MM.1S (cell line): ENCODE results near the gene RPL3.

ENCODE experiments used
- CTCF ChIP-seq: fragments of 300-600 bp; sonication (generic); IDR thresholded peaks from 2 replicates; pipeline ENCODE4 v1.5.1; 2016; ENCODE audit warnings: antibody characterized with exemption, low read length, mixed read lengths
- EZH2 ChIP-seq: fragments of 300-600 bp; sonication (generic); optimal IDR thresholded peaks from 2 replicates; pipeline ENCODE3; 2017; ENCODE audit warnings: low read depth, mild to moderate bottlenecking, antibody characterized with exemption, low read length, mixed read lengths

GRCh38 chr22:39282645-39283321 lies 36.6 kb downstream of the RPL3 start:
- TF ChIP-seq CTCF (no peak), EZH2 (no peak)
